HepG2 (cell line): Measurements from ENCODE around the gene ERRFI1. TPM values are rescaled to one million over a fixed set of nuclear protein-coding genes. Genes with fewer than 3 reads are reported as not detected.

Experiments used
- ARNT2 ChIP-seq: sonication (generic); formaldehyde crosslinking; IDR thresholded peaks from 2 replicates; pipeline ENCODE4 v1.8.0; 2022; ENCODE audit warnings: mild to moderate bottlenecking, low read depth, missing genetic modification reagents, moderate library complexity
- MLXIP ChIP-seq: sonication (generic); formaldehyde crosslinking; IDR thresholded peaks from 2 replicates; pipeline ENCODE4 v1.9.0; 2021; ENCODE audit warnings: missing genetic modification reagents, borderline replicate concordance
- NFAT5 ChIP-seq: sonication (generic); formaldehyde crosslinking; IDR thresholded peaks from 2 replicates; pipeline ENCODE4 v1.4.0; 2020; ENCODE audit warnings: missing genetic modification reagents
- NFIB ChIP-seq: sonication (generic); formaldehyde crosslinking; IDR thresholded peaks from 2 replicates; pipeline ENCODE4 v1.9.0; 2021; ENCODE audit warnings: missing genetic modification reagents, mild to moderate bottlenecking, borderline replicate concordance
- NR2F1 ChIP-seq, 2 experiments: fragments of 450-650 bp in 1 of 2; formaldehyde crosslinking in 1 of 2; IDR thresholded peaks; 2 replicates each; pipeline versions ENCODE4 v1.5.0 to v1.6.1; 2016 to 2020; ENCODE audit warnings: mild to moderate bottlenecking in 1 of 2, missing compliant biosample characterization in 1 of 2, missing genetic modification reagents in 1 of 2, moderate library complexity in 1 of 2
- TBX3 ChIP-seq: fragments of 450-650 bp; IDR thresholded peaks from 2 replicates; pipeline ENCODE4 v1.6.1; 2017; ENCODE audit warnings: antibody characterized with exemption, mild to moderate bottlenecking, inconsistent platforms, borderline replicate concordance
- THAP8 ChIP-seq: sonication (generic); formaldehyde crosslinking; IDR thresholded peaks from 2 replicates; pipeline ENCODE4 v1.5.1; 2020; ENCODE audit warnings: missing genetic modification reagents, mild to moderate bottlenecking, borderline replicate concordance
- ZBTB37 ChIP-seq: sonication (generic); formaldehyde crosslinking; IDR thresholded peaks from 2 replicates; pipeline ENCODE4 v1.4.0; 2020; ENCODE audit warnings: mild to moderate bottlenecking, missing genetic modification reagents
- ZBTB43 ChIP-seq: sonication (generic); formaldehyde crosslinking; conservative IDR thresholded peaks from 2 replicates; pipeline ENCODE4 v1.4.0; 2020; ENCODE audit warnings: missing genetic modification reagents
- ZFP37 ChIP-seq: sonication (generic); formaldehyde crosslinking; IDR thresholded peaks from 2 replicates; pipeline ENCODE4 v1.4.0; 2020; ENCODE audit warnings: missing genetic modification reagents, borderline replicate concordance
- ZNF280B ChIP-seq: sonication (generic); formaldehyde crosslinking; IDR thresholded peaks from 2 replicates; pipeline ENCODE4 v1.5.0; 2020; ENCODE audit warnings: missing genetic modification reagents, mild to moderate bottlenecking, borderline replicate concordance
- ZNF670 ChIP-seq: sonication (generic); formaldehyde crosslinking; IDR thresholded peaks from 2 replicates; pipeline ENCODE4 v1.8.0; 2022; ENCODE audit warnings: mild to moderate bottlenecking, missing genetic modification reagents, borderline replicate concordance
- ZSCAN12 ChIP-seq: sonication (generic); formaldehyde crosslinking; IDR thresholded peaks from 2 replicates; pipeline ENCODE4 v1.9.0; 2021; ENCODE audit warnings: mild to moderate bottlenecking, missing genetic modification reagents
- polyA plus RNA-seq, 8 experiments: library from polyadenylated mRNA; depleted of rRNA in 3 of 8; stranded (reverse) in 7 of 8; unstranded in 1 of 8; fragments of >200 nt; fragmentation: Illumina TruSeq in 4 of 8; extraction: Trizol in 4 of 8; gene quantifications; 2 replicates each; pipeline versions ENCODE4 v1.2.1 to v1.2.3, GENCODE V29; 2011 to 2016; ENCODE audit warnings: low read depth in 4 of 8, missing spikeins in 1 of 8, mixed read lengths in 1 of 8; ENCODE audit not compliant: insufficient read depth in 1 of 8
- total RNA-seq, 5 experiments: library from RNA; depleted of rRNA; stranded (reverse); fragments of >200 nt; fragmentation: Illumina TruSeq; extraction: Trizol; gene quantifications; 2 replicates each; pipeline ENCODE4 v1.2.3, GENCODE V29; 2016; ENCODE audit warnings: low read depth in 1 of 5

Gene ERRFI1
- total and polyA plus RNA-seq, 2 of the 13 experiments (the other 11 are each of a cell fraction or from before 2014, with no cell fraction given) = 84.4 to 753 TPM

- TF ChIP-seq NFIB (CRISPR knock-in tag) (peak; percentile 58; the same call in 1 of the 2 replicates), TBX3 (0 out of 2 replicates have a peak, but pooled peaks have one; percentile 57), ZFP37 (CRISPR knock-in tag) (peak; percentile 1; the same call in 1 of the 2 replicates), ZNF280B (CRISPR knock-in tag) (no peak), THAP8 (CRISPR knock-in tag) (no peak), MLXIP (CRISPR knock-in tag) (no peak), ZBTB37 (CRISPR knock-in tag) (0 out of 2 replicates have a peak, but pooled peaks have one; percentile 40), ZBTB43 (CRISPR knock-in tag) (no peak; the same call in 1 of the 2 replicates), ZSCAN12 (CRISPR knock-in tag) (0 out of 2 replicates have a peak, but pooled peaks have one; percentile 56), ZNF670 (CRISPR knock-in tag) (no peak), ARNT2 (CRISPR knock-in tag) (peak; percentile 19; the same call in 1 of the 2 replicates), NR2F1 (CRISPR knock-in tag; IDR thresholded peaks at IDR 0.05) (peak; percentile 19 to 76; a peak in 3 of 4 replicates), NFAT5 (CRISPR knock-in tag) (no peak)
Observed at GRCh38 chr1:8026976-8027747, 1.1 kb upstream of the ERRFI1 start (continued).
